PC-9 (cell line): ENCODE data around the gene SSR3.
"Not testable (repeated sequence)": the region's sequence is repeated elsewhere in the genome, so short reads cannot be mapped to it uniquely, and the experiment has no call there.

Source experiments
- EZH2 ChIP-seq: fragments of 200-600 bp; sonication (generic); IDR thresholded peaks from 2 replicates; pipeline ENCODE4 v1.8.0; 2017; ENCODE audit warnings: antibody characterized with exemption, low read depth
- TF ChIP-seq, protein P1 (sequence below): fragments of 200-600 bp; sonication (generic); conservative IDR thresholded peaks from 2 replicates; pipeline ENCODE4 v1.6.1; 2017; ENCODE audit warnings: mixed run types, antibody characterized with exemption, mild to moderate bottlenecking, moderate library complexity

DNA sequence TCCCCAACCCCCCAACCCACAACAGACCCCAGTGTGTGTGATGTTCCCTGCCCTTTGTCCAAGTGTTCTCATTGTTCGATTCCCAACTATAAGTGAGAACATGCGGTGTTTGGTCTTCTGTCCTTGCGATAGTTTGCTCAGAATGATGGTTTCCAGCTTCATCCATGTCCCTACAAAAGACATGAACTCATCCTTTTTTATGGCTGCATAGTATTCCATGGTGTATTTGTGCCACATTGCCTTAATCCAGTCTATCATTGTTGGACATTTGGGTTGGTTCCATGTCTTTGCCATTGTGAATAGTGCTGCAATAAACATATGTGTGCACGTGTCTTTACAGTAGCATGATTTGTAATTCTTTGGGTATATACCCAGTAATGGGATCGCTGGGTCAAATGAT lies 34.9 kb upstream of the SSR3 start:
- TF ChIP-seq, protein P1, sequence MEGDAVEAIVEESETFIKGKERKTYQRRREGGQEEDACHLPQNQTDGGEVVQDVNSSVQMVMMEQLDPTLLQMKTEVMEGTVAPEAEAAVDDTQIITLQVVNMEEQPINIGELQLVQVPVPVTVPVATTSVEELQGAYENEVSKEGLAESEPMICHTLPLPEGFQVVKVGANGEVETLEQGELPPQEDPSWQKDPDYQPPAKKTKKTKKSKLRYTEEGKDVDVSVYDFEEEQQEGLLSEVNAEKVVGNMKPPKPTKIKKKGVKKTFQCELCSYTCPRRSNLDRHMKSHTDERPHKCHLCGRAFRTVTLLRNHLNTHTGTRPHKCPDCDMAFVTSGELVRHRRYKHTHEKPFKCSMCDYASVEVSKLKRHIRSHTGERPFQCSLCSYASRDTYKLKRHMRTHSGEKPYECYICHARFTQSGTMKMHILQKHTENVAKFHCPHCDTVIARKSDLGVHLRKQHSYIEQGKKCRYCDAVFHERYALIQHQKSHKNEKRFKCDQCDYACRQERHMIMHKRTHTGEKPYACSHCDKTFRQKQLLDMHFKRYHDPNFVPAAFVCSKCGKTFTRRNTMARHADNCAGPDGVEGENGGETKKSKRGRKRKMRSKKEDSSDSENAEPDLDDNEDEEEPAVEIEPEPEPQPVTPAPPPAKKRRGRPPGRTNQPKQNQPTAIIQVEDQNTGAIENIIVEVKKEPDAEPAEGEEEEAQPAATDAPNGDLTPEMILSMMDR: not testable (repeated sequence)
- not testable (repeated sequence) for TF ChIP-seq EZH2
